GM19035 (cell line): ENCODE measurements around the gene TSHZ1.
A peak's percentile ranks its signal among the peaks of the same experiment; 100 is the strongest.

ENCODE experiments used
- ATAC-seq: cut with Tn5 transposase; IDR thresholded peaks from one replicate; pipeline ENCODE4 v1.9.1; 2021; ENCODE audit not compliant: unreplicated experiment

The TSHZ1 gene

GRCh38 chr18:75246721-75247610, 36.4 kb downstream of the TSHZ1 start:
- no peak for ATAC-seq

- ATAC-seq, result peak; percentile 59
These were observed 37.2 kb downstream of the TSHZ1 start for GRCh38 chr18:75247611-75248421.

- no peak for ATAC-seq
These were observed 38.0 kb downstream of the TSHZ1 start for GRCh38 chr18:75248426-75249174.

- ATAC-seq, result no peak
These were observed 38.5 kb downstream of the TSHZ1 start for GRCh38 chr18:75249175-75249518.

- ATAC-seq, result no peak
These were observed 39.3 kb downstream of the TSHZ1 start for GRCh38 chr18:75249672-75250470.

- ATAC-seq, result no peak
These were observed 39.8 kb downstream of the TSHZ1 start for GRCh38 chr18:75250471-75250821.

- no peak for ATAC-seq
These were observed 40.9 kb downstream of the TSHZ1 start for GRCh38 chr18:75251466-75251865.

- ATAC-seq, result no peak
These were observed 41.5 kb downstream of the TSHZ1 start for GRCh38 chr18:75252136-75252535.

- ATAC-seq, result no peak
These were observed 42.4 kb downstream of the TSHZ1 start for GRCh38 chr18:75253043-75253442.

GRCh38 chr18:75253784-75254183, 43.2 kb downstream of the TSHZ1 start:
- ATAC-seq, result no peak

- no peak for ATAC-seq
These were observed 44.5 kb downstream of the TSHZ1 start for GRCh38 chr18:75255094-75255493.

- no peak for ATAC-seq
These were observed 45.8 kb downstream of the TSHZ1 start for GRCh38 chr18:75256376-75256775.

GRCh38 chr18:75257605-75258004, 47.0 kb downstream of the TSHZ1 start:
- no peak for ATAC-seq

GRCh38 chr18:75261430-75262223, 51.0 kb downstream of the TSHZ1 start:
- peak; percentile 84 for ATAC-seq

GRCh38 chr18:75262511-75262910, 51.9 kb downstream of the TSHZ1 start:
- ATAC-seq, result no peak

GRCh38 chr18:75264195-75264594, 53.6 kb downstream of the TSHZ1 start:
- ATAC-seq, result no peak

GRCh38 chr18:75264926-75265597, 54.5 kb downstream of the TSHZ1 start:
- ATAC-seq, result no peak

- ATAC-seq, result no peak
These were observed 55.3 kb downstream of the TSHZ1 start for GRCh38 chr18:75265872-75266271.

GRCh38 chr18:75267643-75268363, 57.2 kb downstream of the TSHZ1 start:
- peak; percentile 87 for ATAC-seq
